Measurements from ENCODE around the gene HOXD13.

HOXD13 gene

DNA sequence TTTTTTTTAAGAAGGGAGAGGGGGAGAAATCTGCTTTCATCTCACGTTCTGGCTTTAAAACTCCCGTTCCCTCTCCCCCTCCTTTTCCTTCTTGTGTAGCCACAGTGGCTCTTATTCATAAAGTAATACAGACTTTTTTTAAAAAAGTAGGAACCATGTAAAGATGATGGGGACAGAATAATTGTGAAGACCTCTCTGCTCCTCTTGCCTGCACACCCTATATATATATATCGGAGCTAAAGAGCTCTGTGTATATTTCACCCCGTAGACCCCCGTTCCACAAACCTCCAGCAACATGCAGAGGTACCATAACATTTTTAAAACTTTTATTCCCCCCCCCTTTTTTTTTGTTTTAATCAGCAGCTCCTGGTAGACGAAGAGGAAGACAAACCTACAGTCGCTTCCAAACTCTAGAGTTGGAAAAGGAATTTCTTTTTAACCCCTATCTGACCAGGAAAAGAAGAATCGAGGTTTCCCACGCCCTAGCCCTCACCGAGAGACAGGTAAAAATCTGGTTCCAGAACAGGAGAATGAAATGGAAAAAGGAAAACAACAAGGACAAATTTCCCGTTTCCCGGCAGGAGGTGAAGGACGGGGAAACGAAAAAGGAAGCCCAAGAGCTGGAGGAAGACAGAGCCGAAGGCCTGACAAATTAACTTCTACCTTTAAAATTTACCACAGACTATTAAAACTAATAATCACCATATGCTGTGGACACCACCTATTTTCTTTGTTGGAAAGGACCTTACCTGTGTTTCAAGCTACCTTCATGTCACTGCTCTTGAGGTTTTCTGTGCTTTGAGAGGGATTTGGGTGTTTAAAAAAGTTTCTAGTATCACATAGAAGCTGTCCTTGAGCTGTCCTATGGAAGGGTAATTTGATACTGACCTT is 38.7 kb downstream of the HOXD13 start:
- no peak overlapping the region for H3K4me3 ChIP-seq (ENCODE audit: low read depth, low read length)
- TF ChIP-seq POLR2A (IDR thresholded peaks at IDR 0.05; ENCODE audit: extremely low read depth, insufficient read length), result no peak
- TF ChIP-seq, protein P1, sequence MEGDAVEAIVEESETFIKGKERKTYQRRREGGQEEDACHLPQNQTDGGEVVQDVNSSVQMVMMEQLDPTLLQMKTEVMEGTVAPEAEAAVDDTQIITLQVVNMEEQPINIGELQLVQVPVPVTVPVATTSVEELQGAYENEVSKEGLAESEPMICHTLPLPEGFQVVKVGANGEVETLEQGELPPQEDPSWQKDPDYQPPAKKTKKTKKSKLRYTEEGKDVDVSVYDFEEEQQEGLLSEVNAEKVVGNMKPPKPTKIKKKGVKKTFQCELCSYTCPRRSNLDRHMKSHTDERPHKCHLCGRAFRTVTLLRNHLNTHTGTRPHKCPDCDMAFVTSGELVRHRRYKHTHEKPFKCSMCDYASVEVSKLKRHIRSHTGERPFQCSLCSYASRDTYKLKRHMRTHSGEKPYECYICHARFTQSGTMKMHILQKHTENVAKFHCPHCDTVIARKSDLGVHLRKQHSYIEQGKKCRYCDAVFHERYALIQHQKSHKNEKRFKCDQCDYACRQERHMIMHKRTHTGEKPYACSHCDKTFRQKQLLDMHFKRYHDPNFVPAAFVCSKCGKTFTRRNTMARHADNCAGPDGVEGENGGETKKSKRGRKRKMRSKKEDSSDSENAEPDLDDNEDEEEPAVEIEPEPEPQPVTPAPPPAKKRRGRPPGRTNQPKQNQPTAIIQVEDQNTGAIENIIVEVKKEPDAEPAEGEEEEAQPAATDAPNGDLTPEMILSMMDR (IDR thresholded peaks at IDR 0.05; ENCODE audit: low read depth, low read length), result no peak
- TF ChIP-seq, protein P2, sequence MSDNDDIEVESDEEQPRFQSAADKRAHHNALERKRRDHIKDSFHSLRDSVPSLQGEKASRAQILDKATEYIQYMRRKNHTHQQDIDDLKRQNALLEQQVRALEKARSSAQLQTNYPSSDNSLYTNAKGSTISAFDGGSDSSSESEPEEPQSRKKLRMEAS (IDR thresholded peaks at IDR 0.05; ENCODE audit: low read depth, low read length), result no peak
- no peak for TF ChIP-seq MYC (IDR thresholded peaks at IDR 0.05; ENCODE audit: low read depth, low read length)

DNA sequence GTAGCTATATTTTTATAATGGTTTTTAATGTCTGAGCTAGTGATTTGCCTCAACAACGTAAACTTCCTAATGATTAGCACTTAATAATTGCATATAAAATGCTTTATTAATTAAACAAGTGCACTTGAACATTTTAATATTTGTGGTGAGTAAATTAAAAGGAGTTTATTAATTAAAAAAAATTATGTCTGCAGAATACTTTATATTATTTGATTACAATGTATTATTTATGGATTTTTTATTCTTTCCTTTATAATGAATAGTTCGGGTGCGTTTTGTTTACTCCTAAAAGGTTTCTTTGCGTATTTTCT is 39.3 kb downstream of the HOXD13 start:
- TF ChIP-seq, protein P2 (IDR thresholded peaks at IDR 0.05; ENCODE audit: low read depth, low read length), result no peak
- TF ChIP-seq POLR2A (IDR thresholded peaks at IDR 0.05; ENCODE audit: extremely low read depth, insufficient read length) (no peak), MYC (IDR thresholded peaks at IDR 0.05; ENCODE audit: low read depth, low read length) (no peak)
- TF ChIP-seq, protein P1 (IDR thresholded peaks at IDR 0.05; ENCODE audit: low read depth, low read length), result no peak
- H3K4me3 ChIP-seq (ENCODE audit: low read depth, low read length), result no peak overlapping the region
- DNase-seq (ENCODE audit: low read depth), result no peak

More for the DNA sequence above, 38.7 kb downstream of the HOXD13 start:
- DNase-seq (ENCODE audit: low read depth), result no peak

DNA sequence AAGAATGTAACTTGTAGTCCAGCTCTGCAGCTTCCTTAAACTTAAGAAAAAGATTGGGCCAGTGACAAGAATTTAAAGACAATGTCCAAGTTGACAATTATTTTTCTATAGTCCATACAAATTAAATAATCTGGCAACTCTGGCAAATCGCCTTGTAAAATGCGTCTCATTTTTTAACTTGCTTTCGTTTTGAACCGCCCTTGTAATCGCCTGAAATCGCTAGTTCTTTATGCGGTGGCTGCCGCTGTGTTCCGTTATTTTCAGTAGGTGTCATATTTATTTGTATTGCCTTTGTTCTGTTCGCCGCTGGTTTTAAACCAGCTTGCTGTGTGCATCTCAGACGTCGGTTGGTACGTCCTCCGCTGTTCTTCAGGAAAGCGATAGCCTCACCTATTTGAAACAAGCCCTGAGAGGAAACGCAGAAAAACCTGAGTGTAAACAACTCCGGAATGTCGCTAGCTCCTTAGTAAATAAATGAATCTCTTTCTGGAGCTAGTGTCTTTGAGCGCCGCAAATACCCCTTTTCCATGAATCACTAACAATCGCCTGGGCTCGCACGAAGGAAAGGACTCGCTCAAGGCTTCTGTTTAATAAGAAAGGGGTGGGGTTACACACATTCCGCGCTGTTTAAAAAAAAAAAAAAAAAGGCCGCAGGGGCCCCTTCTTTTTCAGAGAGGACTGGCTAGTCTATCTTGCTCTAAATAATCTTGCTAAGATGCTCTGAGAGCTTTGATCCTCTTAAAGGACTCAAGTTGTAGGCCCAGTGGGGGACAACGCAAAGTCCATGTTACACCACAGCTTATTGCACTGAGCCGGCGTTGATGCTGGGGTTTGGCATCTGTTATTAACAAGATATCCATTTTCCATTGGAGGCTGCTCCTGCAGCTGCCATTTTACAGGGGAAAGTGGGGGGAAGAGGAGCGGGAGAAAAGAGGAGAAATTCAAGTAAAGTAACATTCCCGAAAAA is 40.0 kb downstream of the HOXD13 start:
- H3K4me3 ChIP-seq (ENCODE audit: low read depth, low read length), result no peak overlapping the region
- TF ChIP-seq, protein P1 (IDR thresholded peaks at IDR 0.05; ENCODE audit: low read depth, low read length), result no peak
- no peak for TF ChIP-seq POLR2A (IDR thresholded peaks at IDR 0.05; ENCODE audit: extremely low read depth, insufficient read length)
- no peak for TF ChIP-seq MYC (IDR thresholded peaks at IDR 0.05; ENCODE audit: low read depth, low read length)
- TF ChIP-seq, protein P2 (IDR thresholded peaks at IDR 0.05; ENCODE audit: low read depth, low read length), result no peak
- DNase-seq (ENCODE audit: low read depth), result no peak

DNA sequence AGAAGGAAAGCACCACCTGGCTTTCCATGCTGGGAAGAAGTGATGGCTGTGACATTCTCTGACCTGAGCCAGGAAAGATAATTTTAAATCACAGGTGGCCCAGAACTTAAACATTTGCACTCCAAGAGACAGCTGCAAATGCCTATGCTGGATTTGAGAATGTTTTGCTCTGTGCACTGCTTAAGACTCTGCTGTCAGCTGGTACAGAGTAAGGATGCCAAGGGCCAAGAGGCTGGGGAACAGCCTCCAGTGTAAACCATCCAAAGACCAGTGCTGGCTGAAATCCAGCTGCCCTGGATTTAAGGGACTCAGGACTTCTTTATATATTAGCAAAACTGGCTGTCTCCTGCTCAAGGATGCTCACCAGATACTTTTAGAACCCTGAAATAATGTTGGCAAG is 40.9 kb downstream of the HOXD13 start:
- TF ChIP-seq, protein P1 (IDR thresholded peaks at IDR 0.05; ENCODE audit: low read depth, low read length), result no peak
- TF ChIP-seq, protein P2 (IDR thresholded peaks at IDR 0.05; ENCODE audit: low read depth, low read length), result no peak
- TF ChIP-seq POLR2A (IDR thresholded peaks at IDR 0.05; ENCODE audit: extremely low read depth, insufficient read length) (no peak), MYC (IDR thresholded peaks at IDR 0.05; ENCODE audit: low read depth, low read length) (no peak)
- DNase-seq (ENCODE audit: low read depth), result no peak
- H3K4me3 ChIP-seq (ENCODE audit: low read depth, low read length), result no peak overlapping the region

DNA sequence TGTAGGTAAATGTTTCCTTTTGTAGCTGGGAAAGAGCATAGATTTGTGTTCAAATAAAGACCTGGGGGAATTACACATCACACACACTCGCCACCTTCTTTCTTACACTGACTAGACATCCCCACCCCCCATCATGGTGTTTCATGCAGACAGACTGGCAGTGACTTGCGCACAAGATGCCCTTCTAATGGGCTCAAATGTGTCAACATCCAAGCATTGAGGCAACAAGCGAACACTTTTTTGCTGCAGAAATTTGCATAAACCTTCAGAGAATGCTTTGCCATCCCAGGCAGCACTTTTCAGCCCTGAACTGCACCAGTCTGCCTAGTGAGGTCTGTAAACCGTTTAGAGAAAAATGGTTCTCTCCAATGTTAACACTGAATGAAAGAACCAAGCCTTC is 41.5 kb downstream of the HOXD13 start:
- TF ChIP-seq, protein P2 (IDR thresholded peaks at IDR 0.05; ENCODE audit: low read depth, low read length), result no peak
- TF ChIP-seq, protein P1 (IDR thresholded peaks at IDR 0.05; ENCODE audit: low read depth, low read length), result no peak
- TF ChIP-seq POLR2A (IDR thresholded peaks at IDR 0.05; ENCODE audit: extremely low read depth, insufficient read length) (no peak), MYC (IDR thresholded peaks at IDR 0.05; ENCODE audit: low read depth, low read length) (no peak)
- DNase-seq (ENCODE audit: low read depth), result no peak
- H3K4me3 ChIP-seq (ENCODE audit: low read depth, low read length), result no peak overlapping the region
